Measurements from ENCODE around the gene RPL3. TPM values are rescaled to one million over a fixed set of nuclear protein-coding genes. Genes with fewer than 3 reads are reported as not detected.

RPL3 gene
- total RNA-seq, 1 donor: 3,122 TPM

- TF ChIP-seq CTCF (IDR thresholded peaks at IDR 0.05; ENCODE audit: insufficient read depth, low read length): no peak
- no peak for DNase-seq (ENCODE audit: low read depth)
- no peak overlapping the region for H3K4me3 ChIP-seq (ENCODE audit: low read depth, low read length)
Measured at GRCh38 chr22:39268645-39269044, 50.8 kb downstream of the RPL3 start.

DNA sequence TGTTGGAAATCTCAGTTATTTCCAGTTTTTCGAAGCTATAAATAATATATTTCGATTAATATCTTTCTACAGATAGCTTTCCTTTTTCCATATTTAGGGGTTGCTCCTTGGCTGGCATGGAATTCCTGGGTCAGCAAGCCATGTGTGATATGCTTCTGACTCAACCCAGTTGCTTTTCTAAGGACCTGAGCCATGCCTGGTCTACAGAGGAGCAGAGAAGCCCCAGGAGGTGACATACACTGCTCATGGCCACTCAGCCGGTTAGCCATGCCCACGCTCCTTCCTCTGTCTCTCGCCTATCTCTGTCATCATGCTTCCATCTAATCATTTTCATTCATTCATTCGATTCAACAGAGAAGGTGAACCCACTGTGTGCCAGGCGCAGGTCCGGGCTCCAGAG lies 51.4 kb downstream of the RPL3 start:
- no peak overlapping the region for H3K4me3 ChIP-seq (ENCODE audit: low read depth, low read length)
- DNase-seq (ENCODE audit: low read depth): no peak
- TF ChIP-seq CTCF (IDR thresholded peaks at IDR 0.05; ENCODE audit: insufficient read depth, low read length): no peak

- H3K4me3 ChIP-seq (ENCODE audit: low read depth, low read length): no peak overlapping the region
- peak; percentile 31 for DNase-seq (ENCODE audit: low read depth)
- TF ChIP-seq CTCF (IDR thresholded peaks at IDR 0.05; ENCODE audit: insufficient read depth, low read length): no peak
Measured at GRCh38 chr22:39266398-39267030, 52.9 kb downstream of the RPL3 start.

- no peak for TF ChIP-seq CTCF (IDR thresholded peaks at IDR 0.05; ENCODE audit: insufficient read depth, low read length)
- peak; percentile 33 for DNase-seq (ENCODE audit: low read depth)
- H3K4me3 ChIP-seq (ENCODE audit: low read depth, low read length): no peak overlapping the region
Measured at GRCh38 chr22:39265143-39265886, 54.1 kb downstream of the RPL3 start.

DNA sequence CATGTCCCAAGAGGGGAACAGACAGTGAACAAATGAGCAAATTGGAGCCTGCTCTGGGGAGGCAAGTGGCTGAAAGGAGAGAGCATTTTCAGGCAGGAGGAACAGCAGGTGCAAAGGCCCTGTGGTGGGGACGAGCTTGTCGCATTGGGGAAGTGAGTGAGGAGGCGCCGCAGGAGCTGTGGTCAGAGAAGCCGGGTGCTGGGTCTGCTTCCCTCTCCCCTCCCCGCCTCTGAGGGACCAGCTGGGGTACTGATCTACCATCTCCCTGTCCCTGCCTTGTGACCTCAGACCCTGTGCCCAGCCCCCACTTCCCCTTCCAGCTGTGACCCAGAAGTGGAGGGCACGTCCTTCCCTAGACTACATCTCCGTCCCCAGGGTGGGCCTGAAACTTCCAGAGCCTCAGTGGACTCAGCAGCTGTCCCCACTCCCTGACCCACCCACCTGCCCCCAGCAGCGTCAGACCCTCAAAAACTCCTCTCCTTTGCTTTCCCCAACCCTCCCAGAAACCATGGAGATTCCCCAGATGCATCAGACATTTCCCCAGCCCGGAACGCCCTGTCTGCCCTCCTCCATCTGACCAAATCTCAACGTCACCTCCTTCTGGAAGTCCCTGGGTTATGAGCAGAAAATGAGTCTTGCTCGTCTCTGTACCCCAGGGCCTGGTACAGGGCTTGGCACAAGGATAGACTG lies 54.9 kb downstream of the RPL3 start:
- H3K4me3 ChIP-seq (ENCODE audit: low read depth, low read length): no peak overlapping the region
- TF ChIP-seq CTCF (IDR thresholded peaks at IDR 0.05; ENCODE audit: insufficient read depth, low read length): no peak
- no peak for DNase-seq (ENCODE audit: low read depth)

- DNase-seq (ENCODE audit: low read depth): no peak
- H3K4me3 ChIP-seq (ENCODE audit: low read depth, low read length): no peak overlapping the region
- TF ChIP-seq CTCF (IDR thresholded peaks at IDR 0.05; ENCODE audit: insufficient read depth, low read length): no peak
Measured at GRCh38 chr22:39263626-39264348, 55.6 kb downstream of the RPL3 start.

Data from fibroblast of the aortic adventitia (primary cell).